Heart left ventricle (tissue), 16 donors: Measurements from ENCODE around the gene CHST11. TPM values are rescaled to one million over a fixed set of nuclear protein-coding genes. Genes with fewer than 3 reads are reported as not detected.
"Not testable (repeated sequence)": the region's sequence is repeated elsewhere in the genome, so short reads cannot be mapped to it uniquely, and the experiment has no call there.

Experiments used
- ATAC-seq, 4 donors: fragments of 200-7000 bp; cut with Tn5 transposase; one replicate each; pipeline ENCODE4 v1.9.1; 2020 to 2022; ENCODE audit warnings: moderate library complexity in 4 of 4, mild to moderate bottlenecking in 3 of 4, moderate number of reproducible peaks in 1 of 4
- DNase-seq, 5 donors: peaks; one replicate each; pipeline ENCODE4 v3.0.0-alpha.2; 2020
- H3K27ac ChIP-seq, 12 donors: fragments of 200-600 bp; sonication (generic) in 4 of 12; one replicate each; pipeline versions ENCODE4 v1.5.0 to v1.8.0; 2016 to 2022; ENCODE audit warnings: mild to moderate bottlenecking in 2 of 12
- H3K27me3 ChIP-seq, 9 donors: fragments of 200-600 bp; sonication (generic) in 2 of 9; one replicate each; pipeline versions ENCODE4 v1.5.1 to v1.8.0; 2016 to 2022; ENCODE audit warnings: mild to moderate bottlenecking in 3 of 9
- H3K36me3 ChIP-seq, 9 donors: fragments of 200-600 bp; sonication (generic) in 2 of 9; one replicate each; pipeline versions ENCODE4 v1.5.0 to v1.8.0; 2018 to 2022; ENCODE audit warnings: mild to moderate bottlenecking in 2 of 9
- H3K4me1 ChIP-seq, 12 donors: fragments of 200-600 bp; sonication (generic) in 4 of 12; one replicate each; pipeline versions ENCODE4 v1.5.0 to v1.8.0; 2016 to 2022; ENCODE audit warnings: mild to moderate bottlenecking in 3 of 12
- H3K4me3 ChIP-seq, 12 donors: fragments of 200-600 bp; sonication (generic) in 4 of 12; one replicate each; pipeline versions ENCODE4 v1.5.0 to v1.8.0; 2017 to 2022; ENCODE audit warnings: mild to moderate bottlenecking in 9 of 12, moderate library complexity in 4 of 12
- H3K9me3 ChIP-seq, 12 donors: fragments of 200-600 bp; sonication (generic) in 4 of 12; one replicate each; pipeline versions ENCODE4 v1.5.0 to v1.8.0; 2016 to 2022; ENCODE audit warnings: mild to moderate bottlenecking in 1 of 12
- POLR2A ChIP-seq, 2 donors: fragments of 450-650 bp; IDR thresholded peaks; one replicate each; pipeline ENCODE4 v1.6.1; 2017; ENCODE audit warnings: antibody characterized with exemption in 2 of 2, mild to moderate bottlenecking in 2 of 2, moderate library complexity in 2 of 2
- WGBS, 4 donors: extraction: QIAGEN DNeasy Blood & Tissue Kit in 2 of 4; methylation state at CpG; one replicate each; pipeline versions ENCODE4 v1.1.5 to v1.1.7; 2013 to 2018; 5-methylcytosine and 5-hydroxymethylcytosine counted together
- intact Hi-C, 10 donors: fragments of 100-400 bp; cut with DNase I; formaldehyde crosslinking; loops; one replicate each; pipeline versions ENCODE4 v1.11.1 to v1.14.2; 2022
- polyA plus RNA-seq, 2 donors: library from polyadenylated mRNA; stranded (reverse); fragments of 200-250 nt; gene quantifications; one replicate each; pipeline ENCODE4 v1.2.3, GENCODE V29; 2013
- total RNA-seq, 9 donors: library from RNA; depleted of rRNA in 2 of 9; stranded (reverse); fragments of >200 nt in 2 of 9; fragmentation: NEBNext Ultra II Directional in 3 of 9; extraction: Animal tissue kit (Norgen Biotek cat#: 25700) in 3 of 9; gene quantifications; one replicate each; pipeline versions ENCODE4 v1.1.0 to v1.2.4, GENCODE V29; 2016 to 2023
- TF ChIP-seq, protein P1 (sequence below), 12 donors: fragments of 200-600 bp; sonication (generic) in 4 of 12; IDR thresholded peaks; one replicate each; pipeline versions ENCODE4 v1.5.0 to v1.8.0; 2018 to 2022; ENCODE audit warnings: antibody characterized with exemption in 12 of 12, mild to moderate bottlenecking in 5 of 12
- donor health status: ischemic (EF 13 %, LVEDD 7.1; RV severe dilation, severe dysfunction).
- donor health status: healthy with polysubstance abuse.
- donor health status: DM: no; HTN: yes; CAD: no.
- donor health status: DM: no; HTN: no; CAD: no.
- donor health status: ischemic (EF 25% LVEDD 6.9; RV normal size, moderate dysfunction).
- donor health status: ischemic (EF 25% LVEDD 5.7; RV mildly dilated, moderate dysfunction).
- donor health status: healthy.
- donor health status: DM: yes; HTN: yes; CAD: no.
- donor health status: ischemic (EF 35%, LVEDD 5.7; RV mildly dilated, moderate dysfunction).
- donor health status: nonischemic (EF 11% LVEDD 7.7; RV severe dilation, severe dysfunction).
- donor health status: DM: yes; HTN: yes; CAD: no.
- donor health status: PGD.
- donor health status: ischemic (EF 29% LVEDD 5.4; RV normal size, mild dysfunction).
- donor health status: nonischemic (EF 23%, LVEDD 6.1; RV moderate dilation, normal function).

Gene CHST11
- total and polyA plus RNA-seq, 11 donors = 1.1 to 16.9 (median 3.4) TPM

GRCh38 chr12:104741077-104741476, 284.3 kb downstream of the CHST11 start:
- Histone ChIP-seq H3K36me3 (no peaks in the 10 kb centered on the region), H3K4me1 (peaks cover 0 to 72% (median 8%) of the 10 kb centered on the region in 12 donors), H3K27me3 (no peaks in the 10 kb centered on the region), H3K27ac (peak overlapping the region in 1 of 12 donors; percentile 84), H3K4me3 (no peak overlapping the region), H3K9me3 (no peaks in the 10 kb centered on the region)
- intact Hi-C loops = loop anchor here in 2 of 10 donors (10.0 kb wide), 1 partner anchor 124 kb away; no protein-coding TSS in a partner anchor
- TF ChIP-seq, protein P1, sequence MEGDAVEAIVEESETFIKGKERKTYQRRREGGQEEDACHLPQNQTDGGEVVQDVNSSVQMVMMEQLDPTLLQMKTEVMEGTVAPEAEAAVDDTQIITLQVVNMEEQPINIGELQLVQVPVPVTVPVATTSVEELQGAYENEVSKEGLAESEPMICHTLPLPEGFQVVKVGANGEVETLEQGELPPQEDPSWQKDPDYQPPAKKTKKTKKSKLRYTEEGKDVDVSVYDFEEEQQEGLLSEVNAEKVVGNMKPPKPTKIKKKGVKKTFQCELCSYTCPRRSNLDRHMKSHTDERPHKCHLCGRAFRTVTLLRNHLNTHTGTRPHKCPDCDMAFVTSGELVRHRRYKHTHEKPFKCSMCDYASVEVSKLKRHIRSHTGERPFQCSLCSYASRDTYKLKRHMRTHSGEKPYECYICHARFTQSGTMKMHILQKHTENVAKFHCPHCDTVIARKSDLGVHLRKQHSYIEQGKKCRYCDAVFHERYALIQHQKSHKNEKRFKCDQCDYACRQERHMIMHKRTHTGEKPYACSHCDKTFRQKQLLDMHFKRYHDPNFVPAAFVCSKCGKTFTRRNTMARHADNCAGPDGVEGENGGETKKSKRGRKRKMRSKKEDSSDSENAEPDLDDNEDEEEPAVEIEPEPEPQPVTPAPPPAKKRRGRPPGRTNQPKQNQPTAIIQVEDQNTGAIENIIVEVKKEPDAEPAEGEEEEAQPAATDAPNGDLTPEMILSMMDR (IDR thresholded peaks at IDR 0.05) = no peak
- no peak for TF ChIP-seq POLR2A (IDR thresholded peaks at IDR 0.05)
- no peak for DNase-seq
- peak in 1 of 4 donors; percentile 25 for ATAC-seq
- WGBS, 4 donors = 91 to 94% (median 93%) methylated on average over 5 of the region's 5 CpGs

- ATAC-seq = no peak
- 94 to 96% (median 94%) methylated on average over 15 of the region's 15 CpGs for WGBS, 4 donors
- intact Hi-C loops = loop anchor here in 2 of 10 donors (10.0 kb wide), 1 partner anchor 123 kb away; no protein-coding TSS in a partner anchor
- no peaks in the 10 kb centered on the region for H3K36me3 ChIP-seq
- peak overlapping the region in 3 of 12 donors; percentile 8 to 84 (median 29) for H3K27ac ChIP-seq
- no peaks in the 10 kb centered on the region for H3K9me3 ChIP-seq
- no peak overlapping the region for H3K4me3 ChIP-seq
- peaks cover 0 to 78% (median 8%) of the 10 kb centered on the region in 12 donors for H3K4me1 ChIP-seq
- TF ChIP-seq, protein P1 (IDR thresholded peaks at IDR 0.05) = no peak
- no peak for TF ChIP-seq POLR2A (IDR thresholded peaks at IDR 0.05)
- DNase-seq = no peak
- no peaks in the 10 kb centered on the region for H3K27me3 ChIP-seq
These were observed 285.0 kb downstream of the CHST11 start for GRCh38 chr12:104741497-104742367.

GRCh38 chr12:104742551-104743201, 285.9 kb downstream of the CHST11 start:
- TF ChIP-seq, protein P1 (IDR thresholded peaks at IDR 0.05) = no peak
- TF ChIP-seq POLR2A (IDR thresholded peaks at IDR 0.05) = no peak
- Histone ChIP-seq H3K27ac (peak overlapping the region in 5 of 12 donors; percentile 8 to 84 (median 66)), H3K4me1 (peaks cover 0 to 81% (median 8%) of the 10 kb centered on the region in 12 donors), H3K27me3 (no peaks in the 10 kb centered on the region), H3K4me3 (no peak overlapping the region), H3K36me3 (no peaks in the 10 kb centered on the region), H3K9me3 (no peaks in the 10 kb centered on the region)
- DNase-seq = peak in 4 of 5 donors; percentile 30 to 60 (median 48)
- 37 to 57% (median 42%) methylated on average over 16 of the region's 16 CpGs for whole genome bisulfite sequencing, 4 donors
- intact Hi-C loops = loop anchor here in 2 of 10 donors (10.0 kb wide), 1 partner anchor 122 kb away; no protein-coding TSS in a partner anchor
- peak; percentile 19 to 66 (median 56) for ATAC-seq

- 93 to 95% (median 95%) methylated on average over 2 of the region's 2 CpGs for WGBS, 4 donors
- DNase-seq = no peak
- H3K4me3 ChIP-seq = no peak overlapping the region
- no peak for ATAC-seq
- no peaks in the 10 kb centered on the region for H3K36me3 ChIP-seq
- intact Hi-C loops = loop anchor here in 2 of 10 donors (10.0 kb wide), 1 partner anchor 122 kb away; no protein-coding TSS in a partner anchor
- peaks cover 0 to 81% (median 10%) of the 10 kb centered on the region in 12 donors for H3K4me1 ChIP-seq
- no peaks in the 10 kb centered on the region for H3K9me3 ChIP-seq
- H3K27me3 ChIP-seq = no peaks in the 10 kb centered on the region
- TF ChIP-seq, protein P1 (IDR thresholded peaks at IDR 0.05) = no peak
- TF ChIP-seq POLR2A (IDR thresholded peaks at IDR 0.05) = no peak
- peak overlapping the region in 3 of 12 donors; percentile 29 to 69 (median 66) for H3K27ac ChIP-seq
These were observed 286.4 kb downstream of the CHST11 start for GRCh38 chr12:104743202-104743580.

GRCh38 chr12:104743753-104744548, 287.2 kb downstream of the CHST11 start:
- not testable (repeated sequence) for H3K36me3 ChIP-seq, H3K27ac ChIP-seq, DNase-seq, H3K9me3 ChIP-seq, H3K27me3 ChIP-seq, ATAC-seq, H3K4me3 ChIP-seq
- intact Hi-C loops = loop anchor here in 2 of 10 donors (10.0 kb wide), 1 partner anchor 121 kb away; no protein-coding TSS in a partner anchor
- 94 to 97% (median 95%) methylated on average over 6 of the region's 6 CpGs for WGBS, 4 donors
- H3K4me1 ChIP-seq = peaks cover 0 to 81% (median 16%) of the 10 kb centered on the region in 12 donors
